CD14-positive monocyte (primary cell): Measurements from ENCODE around the gene OTC. TPM values are rescaled to one million over a fixed set of nuclear protein-coding genes. Genes with fewer than 3 reads are reported as not detected.

ENCODE experiments used
- DNase-seq, 3 donors: peaks; one replicate each; pipeline ENCODE4 v3.0.0-alpha.2; 2011 to 2022
- H2AFZ ChIP-seq: 2 replicates; pipeline ENCODE4 v1.6.0; 2012; ENCODE audit warnings: mild to moderate bottlenecking, low read depth, low read length, inconsistent platforms; ENCODE audit not compliant: insufficient read depth, poor library complexity, severe bottlenecking
- H3K27ac ChIP-seq, 2 donors: 1 replicate in 1 of 2; 2 replicates in 1 of 2; pipeline ENCODE4 v1.5.1; 2012 to 2013; ENCODE audit warnings: low read length in 2 of 2, control low read depth in 1 of 2, inconsistent platforms in 1 of 2, low read depth in 1 of 2, mild to moderate bottlenecking in 1 of 2
- H3K27me3 ChIP-seq, 2 donors: one replicate each; pipeline versions ENCODE4 v1.6.0 to v1.6.1; 2011 to 2013; ENCODE audit warnings: low read length in 2 of 2; ENCODE audit not compliant: control insufficient read depth in 2 of 2, insufficient read depth in 2 of 2
- H3K36me3 ChIP-seq, 2 donors: replicated peaks in 1 of 2; 1 replicate in 1 of 2; 2 replicates in 1 of 2; pipeline versions ENCODE4 v1.5.1 to v1.6.1; 2012 to 2013; ENCODE audit warnings: low read length in 2 of 2, control low read depth in 1 of 2, inconsistent platforms in 1 of 2, mild to moderate bottlenecking in 1 of 2; ENCODE audit not compliant: insufficient read depth in 2 of 2, control insufficient read depth in 1 of 2
- H3K4me1 ChIP-seq, 2 donors: 1 replicate in 1 of 2; 2 replicates in 1 of 2; pipeline versions ENCODE4 v1.5.1 to v1.6.1; 2012 to 2013; ENCODE audit warnings: low read length in 2 of 2, control low read depth in 1 of 2, inconsistent platforms in 1 of 2, mild to moderate bottlenecking in 1 of 2, moderate library complexity in 1 of 2; ENCODE audit not compliant: insufficient read depth in 2 of 2, control insufficient read depth in 1 of 2
- H3K4me2 ChIP-seq: replicated peaks from 2 replicates; pipeline ENCODE3; 2012; ENCODE audit warnings: low read length, moderate library complexity, mild to moderate bottlenecking; ENCODE audit not compliant: poor library complexity, severe bottlenecking; ENCODE audit errors: extremely low read depth
- H3K4me3 ChIP-seq, 3 experiments: fragments of 200-600 bp in 1 of 3; sonication (generic) in 1 of 3; replicated peaks in 1 of 3; 1 replicate in 2 of 3; 2 replicates in 1 of 3; pipeline ENCODE4 v1.5.1; 2011 to 2013; ENCODE audit warnings: low read length in 3 of 3, mild to moderate bottlenecking in 3 of 3, control low read depth in 2 of 3, low read depth in 2 of 3, inconsistent platforms in 1 of 3, moderate library complexity in 1 of 3
- H3K79me2 ChIP-seq: 2 replicates; pipeline ENCODE4 v1.6.0; 2012; ENCODE audit warnings: mild to moderate bottlenecking, control low read depth, inconsistent platforms, low read length, moderate library complexity; ENCODE audit not compliant: insufficient read depth
- H3K9ac ChIP-seq: 2 replicates; pipeline ENCODE4 v1.6.0; 2017; ENCODE audit warnings: low read length, mild to moderate bottlenecking; ENCODE audit not compliant: insufficient read depth, poor library complexity, severe bottlenecking
- H3K9me3 ChIP-seq, 2 donors: replicated peaks in 1 of 2; 1 replicate in 1 of 2; 2 replicates in 1 of 2; pipeline versions ENCODE4 v1.5.1 to v1.6.1; 2012 to 2013; ENCODE audit warnings: low read length in 2 of 2, control low read depth in 1 of 2; ENCODE audit not compliant: control insufficient read depth in 1 of 2, insufficient read depth in 1 of 2
- H4K20me1 ChIP-seq: 2 replicates; pipeline ENCODE4 v1.6.0; 2012; ENCODE audit warnings: mild to moderate bottlenecking, low read length, control low read depth, moderate library complexity; ENCODE audit not compliant: insufficient read depth
- H3K27ac Mint-ChIP-seq, 7 donors: one replicate each; pipeline ENCODE4 v1.8.0; 2020; ENCODE audit warnings: mild to moderate bottlenecking in 7 of 7, mixed read lengths in 7 of 7, moderate library complexity in 6 of 7, inconsistent platforms in 2 of 7
- H3K27me3 Mint-ChIP-seq, 3 donors: one replicate each; pipeline ENCODE4 v1.8.0; 2021 to 2022; ENCODE audit warnings: low read depth in 3 of 3, mild to moderate bottlenecking in 3 of 3, mixed read lengths in 3 of 3, moderate library complexity in 3 of 3, inconsistent platforms in 1 of 3
- H3K36me3 Mint-ChIP-seq, 2 donors: one replicate each; pipeline ENCODE4 v1.8.0; 2020; ENCODE audit warnings: mixed read lengths in 2 of 2, inconsistent platforms in 1 of 2, mild to moderate bottlenecking in 1 of 2
- H3K4me1 Mint-ChIP-seq: one replicate; pipeline ENCODE4 v1.8.0; 2020; ENCODE audit warnings: mild to moderate bottlenecking, mixed read lengths
- H3K4me3 Mint-ChIP-seq, 2 donors: one replicate each; pipeline ENCODE4 v1.8.0; 2020; ENCODE audit warnings: mild to moderate bottlenecking in 2 of 2, mixed read lengths in 2 of 2, moderate library complexity in 1 of 2
- H3K9me3 Mint-ChIP-seq, 7 donors: one replicate each; pipeline ENCODE4 v1.8.0; 2020 to 2022; ENCODE audit warnings: mixed read lengths in 7 of 7, mild to moderate bottlenecking in 6 of 7, moderate library complexity in 6 of 7, inconsistent platforms in 2 of 7
- WGBS: methylation state at CpG from one replicate; pipeline ENCODE4 v1.1.5; 2013; ENCODE audit warnings: missing lambda C conversion rate; ENCODE audit not compliant: insufficient coverage; 5-methylcytosine and 5-hydroxymethylcytosine counted together
- intact Hi-C, 2 donors: fragments of 100-400 bp; cut with micrococcal nuclease; formaldehyde crosslinking; loops; one replicate each; pipeline versions ENCODE4 v1.15.0 to v1.15.1; 2023
- polyA plus RNA-seq, 3 donors: library from polyadenylated mRNA; depleted of rRNA in 1 of 3; unstranded in 2 of 3; stranded (reverse) in 1 of 3; fragments of 300-500 nt in 2 of 3; fragments of >200 nt in 1 of 3; fragmentation: Illumina TruSeq in 2 of 3; gene quantifications; 1 replicate in 2 of 3; 2 replicates in 1 of 3; pipeline ENCODE4 v1.2.3, GENCODE V29; 2012 to 2021
- TF ChIP-seq, protein P1 (sequence below): fragments of 200-600 bp; IDR thresholded peaks from one replicate; pipeline ENCODE4 v1.8.0; 2022; ENCODE audit warnings: antibody characterized with exemption, mild to moderate bottlenecking

Gene OTC
- polyA plus RNA-seq, 3 donors: not detected

DNA sequence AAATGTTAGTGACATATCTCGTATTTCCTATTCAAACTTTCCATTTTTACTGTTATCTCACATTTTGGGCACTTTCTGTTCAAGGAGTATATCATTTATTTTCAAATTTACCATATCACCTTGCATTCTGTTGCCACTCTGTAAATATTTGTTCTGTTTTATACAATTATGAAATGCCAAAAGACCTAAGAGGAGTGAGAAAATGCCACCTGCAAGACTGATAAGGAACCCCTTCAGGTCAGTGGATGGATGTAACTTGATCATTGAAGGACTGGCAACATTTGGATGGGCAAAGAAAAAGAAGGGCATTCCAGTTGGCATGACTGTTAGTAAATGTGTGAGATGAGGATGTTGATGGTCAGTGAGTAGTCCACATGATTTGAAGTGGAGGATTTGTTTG lies 79.1 kb downstream of the OTC start:
- Histone ChIP-seq H3K4me2 (no peak overlapping the region), H3K27ac (no peak overlapping the region), H3K36me3 (no peaks in the 10 kb centered on the region), H3K4me3 (no peak overlapping the region), H3K27me3 (no peaks in the 10 kb centered on the region), H3K79me2 (no peaks in the 10 kb centered on the region), H3K4me1 (no peaks in the 10 kb centered on the region), H4K20me1 (no peaks in the 10 kb centered on the region), H2AFZ (no peak overlapping the region), H3K9ac (no peak overlapping the region), H3K9me3 (no peaks in the 10 kb centered on the region)
- Mint-ChIP-seq H3K27ac (no peak overlapping the region), H3K4me3 (no peak overlapping the region), H3K36me3 (no peaks in the 10 kb centered on the region), H3K9me3 (peaks cover 0 to 4% (median 0%) of the 10 kb centered on the region in 7 donors), H3K4me1 (no peaks in the 10 kb centered on the region), H3K27me3 (peaks cover 0 to 6% (median 0%) of the 10 kb centered on the region in 3 donors)
- DNase-seq: no peak
- no CpG with 5 or more reads among the region's 1 CpG for whole genome bisulfite sequencing
- TF ChIP-seq, protein P1, sequence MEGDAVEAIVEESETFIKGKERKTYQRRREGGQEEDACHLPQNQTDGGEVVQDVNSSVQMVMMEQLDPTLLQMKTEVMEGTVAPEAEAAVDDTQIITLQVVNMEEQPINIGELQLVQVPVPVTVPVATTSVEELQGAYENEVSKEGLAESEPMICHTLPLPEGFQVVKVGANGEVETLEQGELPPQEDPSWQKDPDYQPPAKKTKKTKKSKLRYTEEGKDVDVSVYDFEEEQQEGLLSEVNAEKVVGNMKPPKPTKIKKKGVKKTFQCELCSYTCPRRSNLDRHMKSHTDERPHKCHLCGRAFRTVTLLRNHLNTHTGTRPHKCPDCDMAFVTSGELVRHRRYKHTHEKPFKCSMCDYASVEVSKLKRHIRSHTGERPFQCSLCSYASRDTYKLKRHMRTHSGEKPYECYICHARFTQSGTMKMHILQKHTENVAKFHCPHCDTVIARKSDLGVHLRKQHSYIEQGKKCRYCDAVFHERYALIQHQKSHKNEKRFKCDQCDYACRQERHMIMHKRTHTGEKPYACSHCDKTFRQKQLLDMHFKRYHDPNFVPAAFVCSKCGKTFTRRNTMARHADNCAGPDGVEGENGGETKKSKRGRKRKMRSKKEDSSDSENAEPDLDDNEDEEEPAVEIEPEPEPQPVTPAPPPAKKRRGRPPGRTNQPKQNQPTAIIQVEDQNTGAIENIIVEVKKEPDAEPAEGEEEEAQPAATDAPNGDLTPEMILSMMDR: no peak
- intact Hi-C loops: no loop called here

DNA sequence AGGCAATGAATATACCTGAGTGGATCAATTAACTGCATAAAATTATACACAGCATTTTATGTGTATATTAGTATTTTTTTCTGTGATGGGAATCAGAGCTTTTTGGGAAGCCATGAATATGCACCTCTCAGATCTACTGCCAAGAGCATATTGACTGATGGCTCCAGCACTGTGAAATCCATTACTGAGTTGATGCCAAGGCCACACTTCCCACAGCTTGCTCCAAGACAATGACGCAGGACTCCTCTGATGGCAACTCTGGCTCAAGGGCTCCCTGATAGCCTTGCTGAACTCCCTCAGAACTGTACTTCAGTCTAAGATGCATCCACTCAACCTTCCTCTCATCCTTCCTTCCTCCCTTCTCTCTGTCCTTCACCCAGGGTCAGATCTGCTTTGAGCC lies 82.7 kb downstream of the OTC start:
- H3K4me3 ChIP-seq: no peak overlapping the region
- H3K27me3 ChIP-seq: no peaks in the 10 kb centered on the region
- no peaks in the 10 kb centered on the region for H3K36me3 Mint-ChIP-seq
- peaks cover 0 to 6% (median 2%) of the 10 kb centered on the region in 3 donors for H3K27me3 Mint-ChIP-seq
- no peaks in the 10 kb centered on the region for H3K36me3 ChIP-seq
- no peak overlapping the region for H2AFZ ChIP-seq
- H3K27ac ChIP-seq: no peak overlapping the region
- H3K4me1 Mint-ChIP-seq: no peaks in the 10 kb centered on the region
- TF ChIP-seq, protein P1: no peak
- WGBS: 100% methylated on average over 1 of the region's 1 CpG
- H3K79me2 ChIP-seq: no peaks in the 10 kb centered on the region
- H3K9ac ChIP-seq: no peak overlapping the region
- no peak for DNase-seq
- H3K4me3 Mint-ChIP-seq: no peak overlapping the region
- H3K9me3 Mint-ChIP-seq: peaks cover 0 to 4% (median 0%) of the 10 kb centered on the region in 7 donors
- intact Hi-C loops: no loop called here
- no peaks in the 10 kb centered on the region for H4K20me1 ChIP-seq
- H3K4me1 ChIP-seq: no peaks in the 10 kb centered on the region
- H3K9me3 ChIP-seq: no peaks in the 10 kb centered on the region
- no peak overlapping the region for H3K4me2 ChIP-seq
- H3K27ac Mint-ChIP-seq: no peak overlapping the region
